Right renal cortex interstitium (tissue), 3 donors: ENCODE measurements around the gene CCM2L. TPM values are rescaled to one million over a fixed set of nuclear protein-coding genes. Genes with fewer than 3 reads are reported as not detected.
A peak's percentile ranks its signal among the peaks of the same experiment; 100 is the strongest.
"Not testable (repeated sequence)": the region's sequence is repeated elsewhere in the genome, so short reads cannot be mapped to it uniquely, and the experiment has no call there.

Experiments used
- DNase-seq, 3 donors: peaks; one replicate each; pipeline ENCODE4 v3.0.0-alpha.2; 2013; ENCODE audit warnings: low read depth in 3 of 3, low spot score in 2 of 3
- polyA plus RNA-seq, 3 donors: library from polyadenylated mRNA; unstranded; fragments of 120-200 nt; gene quantifications; one replicate each; pipeline ENCODE4 v1.2.1, GENCODE V29; 2013; ENCODE audit not compliant: insufficient read length in 3 of 3

Gene CCM2L
- polyA plus RNA-seq, 3 donors, result 6.3 to 6.4 (median 6.3) TPM

GRCh38 chr20:32027643-32028042 lies 17.4 kb downstream of the CCM2L start:
- DNase-seq, result no peak

GRCh38 chr20:32028647-32029372 lies 18.6 kb downstream of the CCM2L start:
- DNase-seq, result peak in 1 of 3 donors; percentile 32

DNA sequence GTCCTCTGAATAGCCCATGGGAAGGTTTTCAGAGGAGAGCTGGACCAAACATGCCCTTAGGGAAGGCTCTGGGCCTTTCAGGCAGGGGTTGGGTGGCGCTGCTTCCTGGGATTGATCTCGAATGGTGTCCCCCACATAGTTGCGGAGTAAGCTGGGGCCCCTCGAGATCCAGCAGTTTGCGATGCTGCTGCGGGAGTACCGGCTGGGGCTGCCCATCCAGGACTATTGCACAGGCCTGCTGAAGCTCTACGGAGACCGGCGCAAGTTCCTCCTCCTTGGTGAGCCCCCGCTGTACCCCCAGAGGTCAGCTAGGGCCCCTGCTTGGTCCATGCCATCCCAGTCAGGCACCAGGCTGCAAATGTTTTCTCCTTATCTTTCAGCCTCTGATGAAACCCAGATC lies 19.3 kb downstream of the CCM2L start:
- DNase-seq, result no peak

GRCh38 chr20:32031007-32031958 lies 21.0 kb downstream of the CCM2L start:
- DNase-seq, result peak in 2 of 3 donors; percentile 54 to 69

- DNase-seq, result no peak
Measured at GRCh38 chr20:32033316-32033715, 23.1 kb downstream of the CCM2L start.

DNA sequence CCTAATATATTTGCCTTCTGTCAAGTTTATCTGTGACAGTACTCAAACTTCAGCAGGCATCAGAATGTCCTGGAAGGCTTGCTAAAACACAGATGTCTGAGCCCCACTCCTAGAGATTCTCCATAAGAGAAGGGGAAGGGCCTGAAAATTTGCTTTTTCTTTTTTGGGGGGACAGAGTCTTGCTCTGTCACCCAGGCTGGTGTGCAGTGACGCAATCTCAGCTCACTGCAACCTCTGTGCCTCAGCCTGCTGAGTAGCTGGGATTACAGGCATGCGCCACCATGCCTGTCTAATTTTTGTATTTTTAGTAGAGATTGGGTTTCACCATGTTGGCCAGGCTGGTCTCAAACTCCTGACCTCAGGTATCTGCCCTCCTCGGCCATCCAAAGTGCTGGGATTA lies 23.5 kb downstream of the CCM2L start:
- not testable (repeated sequence) for DNase-seq

DNA sequence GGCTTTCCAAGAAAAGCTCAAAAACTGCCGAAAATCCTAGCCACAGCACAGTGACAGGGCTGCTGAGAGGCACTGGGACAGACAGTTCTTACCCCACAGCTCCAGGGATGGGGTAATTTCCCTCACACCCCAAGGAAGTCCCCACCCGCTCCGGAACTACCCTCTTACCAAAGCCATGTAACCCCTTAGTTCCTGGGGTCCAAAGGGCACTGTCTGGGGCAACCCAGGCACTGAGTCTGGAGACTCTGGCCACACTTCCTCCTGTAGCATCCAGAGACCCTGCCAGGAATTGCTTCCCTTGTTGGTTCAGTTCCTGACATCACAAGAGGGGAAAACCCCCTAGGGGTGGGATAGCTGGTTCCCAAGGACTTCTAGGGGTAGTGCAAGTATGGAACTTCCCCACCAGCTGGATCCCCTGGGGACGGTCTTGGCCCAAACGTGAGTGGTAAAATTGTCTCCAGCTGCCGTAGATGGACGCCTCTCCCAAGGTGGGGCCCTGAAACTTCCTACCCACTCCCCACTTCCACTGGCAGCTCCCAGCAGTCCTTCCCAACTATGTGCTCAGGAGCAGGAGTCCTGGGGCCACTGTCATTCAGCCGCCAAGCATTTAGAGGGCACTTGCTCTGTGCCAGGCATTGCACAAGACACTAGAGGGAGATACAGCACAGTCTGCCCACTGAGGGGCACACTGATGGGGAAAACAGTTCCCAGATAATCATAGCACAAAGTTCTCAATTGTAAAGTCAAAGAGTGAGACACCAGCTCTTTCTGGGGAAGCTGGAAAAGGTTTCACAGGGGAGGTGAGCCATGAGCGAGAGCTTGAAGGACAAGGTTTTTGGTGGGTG lies 24.6 kb downstream of the CCM2L start:
- DNase-seq, result no peak

DNA sequence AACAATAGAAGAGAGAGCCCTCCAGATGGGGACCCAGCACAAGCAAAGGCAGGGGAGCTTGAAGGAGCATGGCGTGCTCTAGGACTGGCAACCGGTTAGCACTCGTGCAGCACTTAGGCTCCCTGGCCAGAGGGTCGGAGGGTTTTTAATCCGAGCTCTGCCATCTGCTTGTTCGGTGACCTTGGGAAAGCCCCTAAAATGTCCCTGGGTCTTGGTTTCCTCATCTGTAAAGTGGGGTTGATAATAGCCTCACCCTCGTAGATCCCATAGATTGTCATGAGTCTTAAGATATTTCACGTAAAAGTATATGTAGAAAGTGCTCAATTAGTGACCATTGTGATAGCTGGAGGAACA lies 25.2 kb downstream of the CCM2L start:
- DNase-seq, result no peak

DNA sequence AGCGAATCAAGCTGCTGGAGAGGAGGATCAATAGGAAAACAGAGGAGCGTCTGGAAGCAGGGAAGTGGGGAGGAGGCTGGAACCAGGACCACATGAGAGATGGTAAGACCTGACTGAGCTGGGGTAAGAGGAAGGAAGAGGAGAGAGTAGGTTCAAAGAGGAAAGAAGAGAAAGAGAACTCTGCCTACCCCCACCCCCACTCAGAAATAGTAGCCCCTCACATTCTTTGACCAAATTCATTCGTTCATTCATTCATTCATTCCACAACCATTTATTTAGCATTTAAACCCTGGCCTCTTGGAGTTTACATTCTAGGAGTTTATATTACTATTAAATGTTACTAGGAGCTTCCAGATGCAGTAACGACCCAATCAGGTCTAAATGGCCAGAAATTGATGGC lies 26.0 kb downstream of the CCM2L start:
- DNase-seq, result no peak

- no peak for DNase-seq
Measured at GRCh38 chr20:32036716-32037485, 26.7 kb downstream of the CCM2L start.

- no peak for DNase-seq
Measured at GRCh38 chr20:32037929-32038328, 27.7 kb downstream of the CCM2L start.

GRCh38 chr20:32040142-32040953 lies 30.1 kb downstream of the CCM2L start:
- DNase-seq, result no peak

DNA sequence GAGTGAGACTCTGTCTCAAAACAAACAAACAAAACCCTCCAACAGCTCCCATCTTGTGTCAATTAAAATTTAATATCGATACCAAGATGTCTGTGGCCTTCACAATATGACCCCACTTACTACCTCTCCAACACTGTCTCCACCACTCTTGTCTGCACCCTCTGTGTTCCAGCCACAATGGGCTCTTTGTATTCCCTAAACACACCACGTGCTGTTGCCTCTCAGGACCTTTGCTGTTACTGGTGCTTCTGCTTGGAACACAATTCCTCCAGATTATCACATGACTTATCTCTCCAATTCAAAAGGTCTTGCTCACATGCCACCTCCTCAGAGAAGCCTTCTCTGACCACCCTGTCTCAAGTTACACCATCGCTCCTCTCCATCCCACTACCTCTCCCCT lies 35.8 kb downstream of the CCM2L start:
- no peak for DNase-seq

DNA sequence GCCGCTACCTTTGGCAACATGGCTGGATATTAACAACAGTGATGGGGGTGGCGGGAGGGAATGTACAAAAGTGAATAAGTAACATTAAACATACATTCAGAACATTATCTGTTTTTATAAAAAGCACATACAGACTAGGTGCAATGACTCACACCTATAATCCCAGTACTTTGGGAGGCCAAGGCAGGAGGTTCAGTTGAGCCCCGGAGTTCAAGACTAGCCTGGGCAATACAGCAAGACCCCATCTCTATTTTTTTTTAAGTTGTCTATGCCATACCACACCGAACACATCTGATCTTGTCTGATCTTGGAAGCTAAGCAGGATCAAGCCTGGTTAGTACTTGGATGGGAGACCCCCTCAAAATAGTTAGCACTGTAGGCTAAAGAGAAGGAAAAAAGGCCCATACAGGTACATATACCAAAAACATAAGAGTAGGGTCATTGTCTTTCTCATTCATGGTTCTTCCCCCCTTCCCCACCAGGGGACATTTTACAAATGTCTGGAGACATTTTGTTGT lies 40.1 kb downstream of the CCM2L start:
- DNase-seq, result no peak

GRCh38 chr20:32050851-32051556 lies 40.8 kb downstream of the CCM2L start:
- no peak for DNase-seq

DNA sequence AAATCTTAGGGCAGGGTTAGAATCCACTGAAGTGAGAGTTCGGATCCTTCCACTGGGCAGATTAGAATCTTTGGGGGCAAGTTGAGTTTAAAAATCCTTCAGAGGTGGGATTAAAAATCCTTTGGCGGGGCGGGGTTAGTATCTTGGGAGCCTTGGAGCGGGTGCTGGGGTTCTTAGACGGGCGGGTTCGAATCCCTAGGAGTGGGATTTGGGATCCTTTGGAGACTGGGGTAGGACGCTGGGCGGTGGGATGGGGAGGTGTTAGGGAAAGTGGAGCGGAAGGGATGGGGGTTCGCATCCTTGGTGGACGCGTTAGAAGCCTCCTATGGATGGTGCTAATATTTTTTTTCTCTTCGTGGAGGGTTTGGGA lies 41.5 kb downstream of the CCM2L start:
- no peak for DNase-seq

DNA sequence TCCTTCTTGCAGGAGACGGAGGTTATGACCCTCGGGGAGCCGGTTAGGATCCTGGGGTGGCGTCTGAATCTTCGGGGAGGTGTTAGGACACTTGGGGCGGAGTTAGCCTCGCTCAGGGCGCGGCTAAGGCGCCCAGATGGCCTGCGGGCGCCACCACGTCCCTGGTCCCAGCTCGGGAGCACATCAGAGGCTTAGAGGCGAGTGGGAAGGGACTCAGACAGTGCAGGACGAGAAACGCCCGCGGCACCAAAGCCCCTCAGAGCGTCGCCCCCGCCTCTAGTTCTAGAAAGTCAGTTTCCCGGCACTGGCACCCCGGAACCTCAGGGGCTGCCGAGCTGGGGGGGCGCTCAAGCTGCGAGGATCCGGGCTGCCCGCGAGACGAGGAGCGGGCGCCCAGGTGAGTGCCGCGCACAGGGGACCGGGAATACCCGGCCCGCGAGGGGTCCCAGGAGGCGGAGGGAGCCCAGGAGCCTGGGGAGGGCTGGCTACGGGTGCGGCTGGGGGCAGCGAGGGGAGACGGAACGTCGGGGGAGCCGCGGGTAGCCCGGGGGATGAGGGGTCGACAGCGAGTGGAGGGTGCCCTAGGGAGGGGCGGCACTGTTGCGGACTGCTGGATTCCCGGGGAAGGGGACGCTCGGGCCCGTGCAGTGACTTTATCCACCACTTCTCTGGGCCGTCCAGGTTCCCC lies 42.0 kb downstream of the CCM2L start, which contains the start of gene HCK:
Gene HCK, plus strand, starts transcription at position 153 of the 688 bp plus-strand sequence.
- DNase-seq, result no peak

GRCh38 chr20:32052778-32053362 lies 42.6 kb downstream of the CCM2L start:
- DNase-seq, result no peak
